GM06990 (cell line): ENCODE results near the gene LINC01488.

Experiments
- DNase-seq: peaks from one replicate; pipeline ENCODE4 v3.0.0-alpha.2; 2011; ENCODE audit not compliant: insufficient read length; ENCODE audit errors: extremely low read depth
- H3K27me3 ChIP-seq: replicated peaks from 2 replicates; pipeline ENCODE4 v1.6.0; 2011; ENCODE audit warnings: low read length; ENCODE audit not compliant: control insufficient read depth, insufficient read depth
- H3K36me3 ChIP-seq: 2 replicates; pipeline ENCODE4 v1.5.1; 2011; ENCODE audit warnings: low read length; ENCODE audit not compliant: control insufficient read depth, insufficient read depth
- H3K4me3 ChIP-seq: replicated peaks from 2 replicates; pipeline ENCODE4 v1.5.1; 2011; ENCODE audit warnings: low read depth, mild to moderate bottlenecking, control low read depth, low read length
- CTCF ChIP-seq: IDR thresholded peaks from 2 replicates; pipeline ENCODE4 v1.5.1; 2011; ENCODE audit warnings: low read length, control low read depth, mild to moderate bottlenecking, inconsistent platforms; ENCODE audit not compliant: insufficient read depth, poor library complexity, severe bottlenecking

LINC01488 gene

GRCh38 chr11:69524991-69525411 lies 43.5 kb downstream of the LINC01488 start:
- no peaks in the 10 kb centered on the region; the same call in none of the 2 replicates for H3K27me3 ChIP-seq
- DNase-seq = no peak
- H3K4me3 ChIP-seq = no peak overlapping the region
- H3K36me3 ChIP-seq = no peaks in the 10 kb centered on the region
- no peak for TF ChIP-seq CTCF

GRCh38 chr11:69525516-69526452 lies 44.3 kb downstream of the LINC01488 start:
- H3K27me3 ChIP-seq = peaks cover 2% of the 10 kb centered on the region
- H3K4me3 ChIP-seq = no peak overlapping the region
- DNase-seq = no peak
- no peak for TF ChIP-seq CTCF
- H3K36me3 ChIP-seq = no peaks in the 10 kb centered on the region

- H3K27me3 ChIP-seq = peaks cover 5% of the 10 kb centered on the region
- no peak overlapping the region for H3K4me3 ChIP-seq
- DNase-seq = no peak
- no peaks in the 10 kb centered on the region for H3K36me3 ChIP-seq
- no peak for TF ChIP-seq CTCF
Measured at GRCh38 chr11:69526453-69526810, 45.0 kb downstream of the LINC01488 start.

GRCh38 chr11:69529001-69529400 lies 47.5 kb downstream of the LINC01488 start:
- no peak overlapping the region for H3K4me3 ChIP-seq
- peaks cover 5% of the 10 kb centered on the region for H3K27me3 ChIP-seq
- no peak for TF ChIP-seq CTCF
- no peak for DNase-seq
- H3K36me3 ChIP-seq = no peaks in the 10 kb centered on the region

- Histone ChIP-seq H3K4me3 (no peak overlapping the region), H3K36me3 (no peaks in the 10 kb centered on the region), H3K27me3 (peaks cover 5% of the 10 kb centered on the region)
- TF ChIP-seq CTCF = no peak
- no peak for DNase-seq
Measured at GRCh38 chr11:69530278-69531070, 49.0 kb downstream of the LINC01488 start.
